GM21526 (cell line): ENCODE results near the gene UBR2.
A peak's percentile ranks its signal among the peaks of the same experiment; 100 is the strongest.

Experiments
- ATAC-seq: cut with Tn5 transposase; IDR thresholded peaks from one replicate; pipeline ENCODE4 v1.9.1; 2021; ENCODE audit warnings: moderate library complexity; ENCODE audit not compliant: unreplicated experiment, low FRiP score

The UBR2 gene

DNA sequence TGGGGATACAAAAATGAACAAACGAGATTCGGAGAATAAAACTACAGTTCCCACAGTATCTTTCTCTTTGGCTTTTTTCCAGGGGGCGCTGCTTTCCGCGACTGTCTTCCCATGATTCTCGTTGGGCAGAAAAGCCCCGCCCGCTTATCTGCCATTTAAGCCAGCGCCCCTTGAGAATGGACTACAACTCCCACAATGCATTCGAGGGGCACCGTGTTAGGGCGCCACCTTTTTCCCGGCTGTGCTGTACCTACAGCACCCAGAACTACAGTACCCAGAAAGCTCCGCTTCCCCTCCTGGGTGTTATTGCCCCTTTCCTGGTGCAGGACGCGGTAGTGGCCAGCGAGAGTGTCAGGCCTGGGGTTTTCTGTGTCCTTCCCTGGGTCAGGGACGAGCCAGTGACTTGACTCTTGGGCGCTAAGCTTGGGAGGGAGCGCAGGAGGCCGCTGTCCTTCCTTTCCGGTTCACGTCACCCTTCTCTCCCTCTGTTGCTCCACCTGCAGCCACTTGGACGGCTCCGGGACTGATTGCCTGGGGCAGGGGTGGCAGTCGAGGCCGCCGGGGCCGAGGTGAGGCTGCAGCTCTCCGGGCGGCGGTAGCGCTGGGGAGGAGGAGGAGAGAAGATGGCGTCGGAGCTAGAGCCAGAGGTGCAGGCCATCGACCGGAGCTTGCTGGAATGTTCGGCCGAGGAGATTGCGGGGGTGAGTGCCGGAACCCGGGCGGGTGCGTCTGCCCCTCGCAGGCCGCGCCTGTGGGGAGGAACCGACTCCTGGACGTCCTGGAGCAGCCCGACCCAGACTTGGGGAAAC is at the start of gene UBR2:
UBR2 (plus strand) TSS at position 333 of the 809 bp plus-strand sequence; CDS start at position 624, 291 bp downstream.
- ATAC-seq: peak; percentile 84

DNA sequence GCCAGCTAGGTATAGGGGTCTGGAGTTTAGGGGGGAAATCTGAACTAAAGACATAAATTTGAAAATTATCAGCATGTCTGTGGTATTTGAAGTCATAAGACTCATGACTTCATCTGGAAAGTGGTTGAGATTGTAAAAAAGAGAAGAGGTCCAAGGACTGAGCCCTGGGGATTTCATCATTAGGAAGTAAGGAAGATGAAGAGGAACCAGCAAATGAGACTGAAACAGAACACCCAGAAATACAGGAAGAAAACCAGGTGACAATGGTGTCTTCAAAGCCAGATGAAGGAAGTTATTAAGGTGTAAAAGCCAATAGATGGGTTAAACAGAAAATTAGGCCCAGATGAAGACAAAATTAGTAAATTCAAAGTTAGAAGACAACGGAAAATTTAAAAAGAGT is 49.1 kb upstream of the UBR2 start:
- no peak for ATAC-seq

DNA sequence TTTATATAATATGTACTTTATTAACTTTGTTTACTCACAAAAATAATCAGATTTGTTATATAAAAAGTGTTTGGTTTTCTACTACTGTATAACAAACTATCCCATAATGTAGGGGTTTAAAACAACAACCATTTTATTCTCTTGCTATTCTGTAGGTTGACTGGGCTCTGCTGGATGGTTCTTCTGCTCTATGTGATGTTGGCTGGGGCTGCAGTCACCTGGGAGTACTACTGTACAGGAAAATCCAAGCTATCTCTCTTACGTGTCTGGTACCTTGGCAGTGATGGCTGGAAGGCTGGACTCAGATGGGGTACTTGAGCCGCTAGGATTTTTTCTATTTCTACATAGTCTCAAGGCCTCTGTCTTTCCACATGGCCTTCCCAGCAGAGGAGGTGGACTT is 44.0 kb upstream of the UBR2 start:
- ATAC-seq: no peak

DNA sequence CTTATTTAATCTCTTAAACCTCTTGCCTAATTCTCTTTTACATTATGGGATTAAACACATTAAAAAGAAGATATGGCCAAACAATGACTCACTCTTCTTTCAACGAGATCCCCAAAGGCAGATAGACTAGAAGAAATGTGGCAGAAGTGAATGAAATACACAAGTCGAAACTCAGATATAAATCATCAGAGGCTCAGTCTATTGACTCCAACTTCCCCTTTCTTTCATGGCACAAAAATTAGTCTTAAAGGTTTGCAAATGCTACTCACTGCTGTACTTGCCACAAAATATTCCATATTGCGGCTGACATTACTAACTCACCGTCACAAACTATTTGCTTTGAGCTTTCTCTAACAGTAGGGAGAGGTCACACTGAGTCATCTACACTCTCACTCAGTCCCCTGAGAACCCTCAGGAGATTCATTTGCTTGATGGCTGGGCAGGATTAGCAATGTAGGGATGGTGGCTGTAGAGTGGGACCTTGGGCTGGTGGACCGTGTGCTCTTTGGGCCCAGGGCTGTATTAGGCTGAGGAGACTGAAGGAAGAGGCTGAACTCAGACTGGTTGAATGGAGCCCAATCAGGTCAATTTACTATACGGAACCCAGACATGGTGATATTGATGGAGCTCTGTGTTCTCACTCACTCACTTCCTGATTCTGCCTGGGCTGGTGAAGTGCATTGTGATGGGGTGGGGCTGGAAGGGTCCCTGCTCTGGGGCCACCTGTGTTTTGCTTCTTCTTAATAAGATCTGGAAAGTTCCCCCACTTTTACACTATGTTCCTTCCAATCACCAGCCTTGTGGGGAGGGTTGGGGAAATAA is 42.8 kb upstream of the UBR2 start:
- ATAC-seq: peak; percentile 56

DNA sequence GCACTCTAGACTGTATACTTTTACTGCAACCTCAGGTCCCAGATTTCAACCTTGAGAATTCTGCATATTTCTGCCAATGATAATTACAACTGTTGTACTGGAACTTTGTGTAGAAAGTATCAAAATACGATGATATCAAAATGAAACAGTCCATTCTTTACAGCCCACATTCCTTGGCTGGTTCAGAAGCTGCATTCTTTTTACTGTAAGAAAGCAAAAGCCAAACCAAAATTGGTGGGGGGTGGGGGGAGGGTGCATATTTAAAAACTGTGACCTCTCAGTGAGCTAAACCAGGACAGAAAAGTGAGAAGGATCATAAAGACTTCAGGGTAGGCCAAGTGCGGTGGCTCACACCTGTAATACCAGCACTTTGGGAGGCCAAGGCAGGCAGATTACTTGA is 41.8 kb upstream of the UBR2 start:
- no peak for ATAC-seq

DNA sequence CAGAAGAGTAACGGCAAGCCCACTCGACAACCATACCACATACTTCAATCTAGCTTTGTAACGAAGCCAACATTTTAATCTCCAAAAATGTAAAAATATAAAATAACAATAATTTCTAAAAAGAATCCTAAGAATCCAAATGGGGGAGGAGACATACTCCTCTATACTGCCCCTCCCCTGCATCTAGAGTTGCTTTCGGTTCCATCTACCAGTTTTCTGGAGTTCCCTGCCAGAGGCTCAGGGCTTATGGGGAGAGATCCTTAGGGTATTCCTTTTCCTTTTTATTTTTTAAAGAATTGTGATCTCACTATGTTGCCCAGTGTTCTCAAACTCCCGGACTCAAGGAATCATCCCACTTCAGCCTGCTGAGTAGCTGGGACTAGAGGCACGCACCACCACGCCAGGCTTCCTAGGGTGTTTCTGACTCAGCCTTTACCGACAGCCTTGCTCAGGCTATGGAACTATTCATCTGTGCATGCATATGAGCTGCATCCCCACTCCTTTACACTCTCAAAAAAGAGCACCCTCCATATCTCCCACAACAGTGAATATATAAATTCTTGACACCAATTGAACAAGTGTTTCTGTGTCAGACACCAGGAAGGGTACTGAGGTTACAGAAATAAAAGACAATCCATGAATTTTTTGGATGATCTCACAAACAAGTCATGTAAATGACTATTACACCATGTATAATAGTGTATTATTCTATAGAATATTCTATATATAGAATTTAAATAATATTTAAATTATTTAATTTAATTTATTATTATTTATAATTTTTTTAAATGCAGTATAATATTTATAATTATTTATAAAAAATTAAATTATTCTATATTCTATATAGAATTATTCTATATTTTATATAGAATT is 40.7 kb upstream of the UBR2 start:
- no peak for ATAC-seq

DNA sequence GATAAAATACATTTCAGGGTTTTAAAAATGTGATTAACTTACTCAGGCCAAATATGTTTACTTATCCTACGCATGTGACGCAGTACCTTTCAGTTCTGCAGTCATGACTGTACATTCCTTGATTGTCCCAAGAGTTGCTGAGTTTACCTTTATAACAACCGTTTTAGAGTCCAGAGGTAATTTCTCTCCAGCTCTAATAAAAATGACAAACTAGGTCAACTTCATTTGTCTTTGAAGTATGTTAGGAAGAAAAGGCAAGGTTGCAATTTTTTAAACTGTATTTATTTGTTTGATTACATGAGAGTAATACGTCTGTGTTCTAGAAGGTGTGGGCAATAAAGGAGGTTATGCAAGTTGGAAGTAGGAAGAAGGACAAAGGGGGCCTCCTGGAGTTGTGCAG is 38.6 kb upstream of the UBR2 start:
- ATAC-seq: no peak

DNA sequence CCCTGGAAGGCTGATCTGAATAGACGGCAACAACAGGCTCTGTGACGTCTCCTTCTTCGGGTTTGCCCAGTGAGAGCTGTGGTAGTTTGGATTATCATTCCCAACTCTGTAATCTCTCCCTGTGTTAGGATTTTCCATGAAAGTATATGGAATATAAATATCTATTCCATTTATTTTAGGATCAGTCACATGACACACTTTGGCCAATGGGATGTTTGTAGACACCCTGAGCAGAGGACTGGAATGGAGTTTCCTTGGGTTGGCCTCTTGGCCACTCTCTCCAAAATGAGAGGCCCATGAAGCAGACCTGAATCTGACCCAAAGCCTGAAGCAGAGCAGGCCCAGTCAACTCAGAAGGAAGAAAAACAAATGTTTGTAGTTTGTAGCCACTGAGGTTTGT is 37.2 kb upstream of the UBR2 start:
- ATAC-seq: no peak

DNA sequence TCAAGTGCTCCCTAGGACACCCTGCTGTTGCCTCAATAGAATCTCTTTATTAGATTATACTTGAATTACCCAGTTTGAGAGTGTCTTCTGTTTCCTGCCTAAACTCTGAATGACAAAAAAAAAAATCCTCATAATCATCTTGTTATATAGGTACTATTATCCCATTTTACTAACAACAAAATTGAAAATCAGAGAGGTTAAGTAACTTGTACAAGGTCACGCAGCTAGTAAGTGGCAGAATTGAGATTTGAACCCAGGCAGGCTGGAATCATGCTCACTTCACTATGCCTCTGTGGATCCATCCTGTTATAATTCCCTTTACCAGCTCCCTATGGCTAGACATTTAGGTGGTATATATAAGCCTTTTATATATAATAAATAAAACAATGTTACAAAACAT is 36.6 kb upstream of the UBR2 start:
- no peak for ATAC-seq

DNA sequence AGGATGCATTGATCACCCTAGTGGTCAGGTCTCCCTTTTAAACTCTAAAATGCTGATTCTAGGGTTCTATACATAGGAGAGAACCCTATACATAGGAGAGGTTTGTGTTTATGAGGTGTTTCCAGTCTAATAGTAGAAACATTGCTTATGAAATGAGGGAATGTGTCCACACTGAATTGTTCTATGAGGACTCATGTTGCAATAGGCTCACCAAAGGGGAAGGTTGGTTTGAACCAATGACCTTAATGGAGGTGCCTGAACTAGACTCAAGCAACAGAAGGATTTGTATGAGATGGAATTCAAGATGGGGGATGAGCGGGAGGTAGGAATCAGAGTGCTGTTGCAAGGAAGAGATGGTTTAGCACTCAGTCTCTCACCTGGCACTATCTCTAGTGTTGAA is 33.5 kb upstream of the UBR2 start:
- no peak for ATAC-seq

DNA sequence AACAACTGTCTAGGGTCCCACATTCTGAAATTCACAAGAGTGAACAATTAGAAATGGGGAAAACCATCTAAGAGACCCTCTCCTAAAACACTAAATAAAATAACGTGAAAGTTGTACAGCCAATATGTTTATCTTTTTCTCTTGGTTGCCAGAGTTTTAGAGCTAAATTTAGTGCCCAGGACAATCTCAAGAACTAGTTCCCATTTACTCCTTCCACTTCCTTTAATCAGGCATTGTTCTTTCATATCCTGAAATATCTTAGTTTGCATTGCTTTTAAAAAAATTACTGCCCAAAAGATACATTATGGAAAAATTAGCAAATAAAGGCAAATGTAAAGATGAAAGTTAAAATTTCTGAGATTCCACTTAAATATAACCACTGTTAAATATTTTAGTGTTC is 33.1 kb upstream of the UBR2 start:
- ATAC-seq: no peak

DNA sequence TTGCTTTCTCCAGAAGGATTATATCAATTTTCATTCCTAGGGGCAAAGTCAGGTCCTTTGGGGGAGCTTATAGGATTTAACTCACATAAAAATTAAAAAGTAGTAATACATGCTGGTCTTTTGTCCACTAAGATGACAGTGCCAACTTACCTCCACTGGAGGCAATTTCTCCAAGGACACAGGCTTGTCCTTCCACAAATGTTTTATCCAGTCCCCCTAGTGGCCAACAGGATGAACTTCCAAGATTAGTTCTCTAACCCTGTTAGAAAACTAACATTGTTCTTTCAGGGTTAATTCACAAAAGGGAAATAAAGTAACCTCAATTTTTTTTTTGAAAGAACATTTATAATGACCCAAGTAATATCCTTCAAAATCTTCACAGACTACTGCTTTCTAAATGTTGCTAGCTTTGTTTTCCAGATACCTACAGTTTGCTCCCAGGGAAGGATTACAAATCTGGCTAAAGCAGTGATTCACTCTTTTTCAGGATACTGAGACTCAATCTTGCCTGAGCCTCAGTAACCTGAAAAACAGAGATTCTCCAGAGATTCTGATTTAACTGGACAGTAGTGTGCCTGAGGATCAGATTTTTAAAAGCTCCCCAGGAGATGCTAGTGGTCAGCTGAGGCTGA is 31.7 kb upstream of the UBR2 start:
- ATAC-seq: no peak

DNA sequence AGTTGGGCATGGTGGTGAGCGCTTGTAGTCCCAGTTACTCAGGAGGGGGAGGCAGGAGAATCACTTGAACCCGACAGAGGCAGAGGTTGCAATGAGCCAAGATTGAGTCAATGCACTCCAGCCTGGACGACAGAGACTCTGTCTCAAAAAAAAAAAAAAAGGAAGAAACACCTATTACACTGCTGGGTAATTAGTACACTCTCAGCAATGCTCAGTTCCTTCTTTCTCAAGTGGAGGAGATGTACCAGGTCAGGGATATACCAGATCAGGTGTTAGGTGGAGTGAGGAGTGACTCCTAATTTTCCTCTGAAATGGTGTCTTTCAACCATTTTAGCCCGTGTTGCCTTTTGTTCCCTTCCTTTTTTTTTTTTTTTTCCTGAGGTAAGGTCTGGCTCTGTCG is 30.0 kb upstream of the UBR2 start:
- no peak for ATAC-seq

DNA sequence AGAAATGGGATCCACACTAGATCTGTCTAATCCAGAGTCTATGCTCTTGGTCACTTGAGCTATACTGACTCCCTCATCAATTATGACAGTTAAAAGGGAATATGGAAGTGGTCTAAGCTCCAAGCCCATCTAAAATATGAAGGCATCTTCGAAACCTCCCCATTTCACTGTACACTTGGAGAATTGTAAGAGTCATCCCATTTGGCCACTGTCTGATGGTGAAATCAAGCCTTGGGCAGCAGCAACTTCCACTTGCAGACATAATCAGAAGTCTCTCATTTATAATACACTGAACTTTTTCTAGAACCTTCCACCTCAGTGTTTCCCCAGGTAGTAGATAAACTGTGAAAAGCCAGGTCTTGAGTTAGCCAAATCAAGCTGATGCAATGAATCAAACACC is 26.3 kb upstream of the UBR2 start:
- ATAC-seq: no peak

DNA sequence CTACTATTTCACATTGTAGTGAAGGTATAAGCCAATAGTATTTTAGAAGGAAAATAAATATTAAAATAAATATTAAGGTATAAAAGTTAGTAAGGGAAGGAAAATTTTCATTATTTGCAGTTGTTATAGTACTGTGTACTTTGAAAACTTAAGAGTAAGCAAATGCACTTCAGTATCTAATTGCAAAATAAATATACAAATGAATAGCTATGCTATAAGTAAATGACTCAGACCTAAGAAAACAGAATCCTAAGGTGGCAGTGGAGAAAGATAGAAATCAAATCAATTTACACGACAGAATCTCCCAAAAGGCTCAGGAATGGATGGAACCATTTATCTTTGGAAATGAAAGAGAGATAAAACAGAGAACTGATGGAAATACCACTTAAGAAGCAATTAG is 24.7 kb upstream of the UBR2 start:
- no peak for ATAC-seq

DNA sequence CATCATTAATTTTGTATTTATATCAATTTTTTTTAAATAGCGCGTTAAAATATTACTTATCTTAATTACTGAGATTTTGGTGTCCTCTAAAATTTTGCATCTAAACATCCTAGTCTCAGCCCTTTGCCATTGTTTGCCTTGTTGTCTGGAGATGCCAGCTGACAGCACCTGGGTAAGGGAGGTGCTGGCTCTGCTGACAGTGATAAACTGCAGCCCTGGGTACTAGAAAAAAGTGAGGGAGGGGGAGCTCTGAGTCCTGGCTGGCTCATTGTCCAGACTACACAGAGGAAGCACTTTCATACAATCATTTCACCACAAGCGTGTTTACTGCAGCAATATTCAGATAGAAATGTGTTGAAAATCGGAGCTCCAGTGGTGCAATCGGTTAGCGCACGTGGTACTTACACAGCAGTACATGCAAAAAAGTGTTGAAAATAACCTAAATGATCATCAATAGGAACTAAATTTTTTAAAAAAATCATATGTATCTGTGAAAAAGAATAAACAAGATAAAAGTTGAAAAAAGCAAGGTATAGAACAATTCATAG is 18.5 kb upstream of the UBR2 start:
- ATAC-seq: no peak

DNA sequence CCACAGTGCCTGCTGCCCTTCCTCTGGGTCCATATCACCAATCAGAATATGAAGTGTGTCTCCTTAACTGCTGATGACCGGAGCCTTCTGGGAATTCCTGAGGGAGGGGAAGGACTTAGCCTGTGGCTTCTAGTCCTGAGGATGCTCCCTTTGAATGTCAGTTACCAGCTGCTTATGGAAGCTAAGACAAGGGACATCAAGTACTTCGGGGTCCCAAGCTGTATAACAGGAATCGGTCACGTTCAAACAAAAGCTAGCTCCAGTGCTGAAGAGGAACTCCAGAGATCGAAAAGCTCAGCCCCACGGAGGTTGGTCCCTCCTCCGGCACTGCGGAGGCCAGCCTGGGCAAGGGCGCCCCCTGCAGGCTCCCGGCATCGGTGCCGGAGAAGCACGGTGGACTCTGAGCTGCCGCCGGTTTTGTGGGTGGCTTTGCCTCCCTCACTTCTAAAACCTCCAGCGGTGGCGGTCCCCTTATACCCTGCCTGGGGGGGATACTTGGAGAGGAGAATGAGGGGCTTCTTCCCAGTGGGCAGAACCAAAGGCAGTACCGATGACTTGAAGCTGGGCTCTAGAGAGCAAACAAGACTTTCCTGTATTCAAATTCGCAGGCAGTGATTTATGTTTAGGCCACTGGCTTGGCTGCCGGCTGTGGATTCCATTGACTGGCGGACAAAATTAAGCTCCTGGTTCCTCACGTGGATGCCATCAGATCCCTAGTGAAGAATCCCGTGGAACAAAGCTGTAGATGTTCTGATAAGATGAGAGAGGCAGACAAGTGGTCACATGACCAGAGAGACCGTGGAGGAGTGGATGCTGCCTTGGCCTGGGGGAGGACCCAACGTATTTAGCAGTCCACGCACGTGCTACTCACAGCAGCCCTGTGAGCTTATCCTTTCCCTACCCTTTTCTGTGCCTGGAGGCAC is 16.2 kb upstream of the UBR2 start:
- ATAC-seq: peak; percentile 80

DNA sequence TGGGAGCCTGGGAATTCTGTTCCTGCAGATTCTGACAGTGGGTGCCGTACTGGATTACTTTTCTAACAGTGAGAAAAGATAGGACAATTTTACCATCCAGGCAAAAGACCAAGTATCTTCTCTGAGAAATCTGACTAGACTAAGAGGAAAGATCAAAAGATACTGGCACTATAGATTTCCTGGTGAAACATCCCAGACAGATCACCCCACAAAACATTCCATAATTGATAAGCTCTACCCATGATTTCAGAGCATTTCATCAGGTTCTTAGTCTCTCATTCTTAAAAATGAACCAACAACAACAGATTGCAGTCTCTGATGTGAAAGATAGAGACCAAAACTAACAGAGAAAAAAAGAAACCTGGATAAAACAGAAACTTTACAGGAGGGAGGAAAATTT is 13.6 kb upstream of the UBR2 start:
- no peak for ATAC-seq

DNA sequence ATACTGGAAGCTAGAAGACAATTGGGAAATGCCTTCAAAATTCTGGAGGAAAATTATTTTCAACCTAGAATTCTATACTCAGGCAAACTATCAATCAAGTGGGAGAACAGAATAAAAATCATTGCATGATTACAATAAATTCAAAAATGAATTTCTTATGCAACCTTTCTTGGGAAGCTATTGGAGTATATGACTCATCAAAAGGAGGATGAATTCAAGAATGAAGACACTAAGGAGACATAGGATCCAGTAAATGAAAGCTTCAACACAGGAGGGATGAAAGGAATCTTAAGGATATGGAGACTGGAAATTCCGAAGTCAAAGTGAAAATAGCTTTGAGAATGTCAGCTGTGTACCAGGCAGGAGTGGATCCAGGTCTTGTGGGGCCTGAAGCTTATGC is 12.6 kb upstream of the UBR2 start:
- ATAC-seq: no peak
